GM19351 (cell line): Measurements from ENCODE around the gene TMEM61.
"Not testable (repeated sequence)": the region's sequence is repeated elsewhere in the genome, so short reads cannot be mapped to it uniquely, and the experiment has no call there.

Experiments
- ATAC-seq: cut with Tn5 transposase; IDR thresholded peaks from one replicate; pipeline ENCODE4 v1.9.1; 2021; ENCODE audit warnings: mild to moderate bottlenecking, moderate library complexity; ENCODE audit not compliant: unreplicated experiment

The TMEM61 gene

GRCh38 chr1:54980528-54981241, at the start of gene TMEM61:
TSS of gene TMEM61 (plus strand) at chr1:54980628. CDS start at chr1:54981066, 438 bp downstream.
- ATAC-seq = no peak

- no peak for ATAC-seq
Measured at GRCh38 chr1:54931275-54931840, 49.1 kb upstream of the TMEM61 start.

GRCh38 chr1:54934081-54934480, 46.3 kb upstream of the TMEM61 start:
- ATAC-seq = not testable (repeated sequence)

- no peak for ATAC-seq
Measured at GRCh38 chr1:54934869-54935268, 45.6 kb upstream of the TMEM61 start.

- ATAC-seq = no peak
Measured at GRCh38 chr1:54936791-54937190, 43.6 kb upstream of the TMEM61 start.

- no peak for ATAC-seq
Measured at GRCh38 chr1:54937469-54937868, 43.0 kb upstream of the TMEM61 start.

GRCh38 chr1:54938955-54939354, 41.5 kb upstream of the TMEM61 start:
- ATAC-seq = not testable (repeated sequence)

- ATAC-seq = no peak
Measured at GRCh38 chr1:54940042-54940441, 40.4 kb upstream of the TMEM61 start.

- no peak for ATAC-seq
Measured at GRCh38 chr1:54942976-54943375, 37.5 kb upstream of the TMEM61 start.

GRCh38 chr1:54944610-54945392, 35.6 kb upstream of the TMEM61 start:
- peak; percentile 84 for ATAC-seq

- no peak for ATAC-seq
Measured at GRCh38 chr1:54945393-54945936, 35.0 kb upstream of the TMEM61 start.

GRCh38 chr1:54947540-54947939, 32.9 kb upstream of the TMEM61 start:
- no peak for ATAC-seq

- ATAC-seq = no peak
Measured at GRCh38 chr1:54949053-54949452, 31.4 kb upstream of the TMEM61 start.

GRCh38 chr1:54950006-54950368, 30.4 kb upstream of the TMEM61 start:
- ATAC-seq = no peak

- peak; percentile 60 for ATAC-seq
Measured at GRCh38 chr1:54950369-54951163, 29.9 kb upstream of the TMEM61 start.

GRCh38 chr1:54951810-54952226, 28.6 kb upstream of the TMEM61 start:
- no peak for ATAC-seq

- ATAC-seq = no peak
Measured at GRCh38 chr1:54952950-54953718, 27.3 kb upstream of the TMEM61 start.

- ATAC-seq = no peak
Measured at GRCh38 chr1:54953846-54954245, 26.6 kb upstream of the TMEM61 start.

- no peak for ATAC-seq
Measured at GRCh38 chr1:54955359-54955758, 25.1 kb upstream of the TMEM61 start.

- ATAC-seq = no peak
Measured at GRCh38 chr1:54956726-54957125, 23.7 kb upstream of the TMEM61 start.
